A673 (cell line): ENCODE results near the gene SCUBE1. TPM values are rescaled to one million over a fixed set of nuclear protein-coding genes. Genes with fewer than 3 reads are reported as not detected.

ENCODE experiments used
- BruUV-seq: library from RNA; stranded (reverse); fragments of 400-500 nt; replicated peaks from 2 replicates; lab custom pipeline; 2021; lab: Mats Ljungman, UMichigan
- CTCF ChIA-PET: fragments of 300-600 bp; sonication (Branson Sonifier 250); formaldehyde crosslinking; loops from one replicate; lab custom pipeline; 2022; ENCODE audit warnings: antibody characterized with exemption; lab: Charles Lee
- POLR2A ChIA-PET: fragments of 300-600 bp; sonication (Branson Sonifier 250); formaldehyde crosslinking; loops from one replicate; lab custom pipeline; 2022; ENCODE audit warnings: antibody characterized with exemption; ENCODE audit not compliant: low non-redundant PET; lab: Charles Lee
- DNase-seq: peaks from one replicate; pipeline ENCODE4 v3.0.0-alpha.2; 2015; ENCODE audit warnings: low spot score
- H3K27ac ChIP-seq: fragments of 200-600 bp; sonication (generic); 2 replicates; pipeline ENCODE4 v1.5.1; 2016; ENCODE audit warnings: mixed run types, low read depth, mild to moderate bottlenecking, mixed read lengths, antibody characterized with exemption, low read length; ENCODE audit not compliant: poor library complexity, severe bottlenecking
- H3K27me3 ChIP-seq: fragments of 200-600 bp; sonication (generic); replicated peaks from 2 replicates; pipeline ENCODE4 v1.6.1; 2017; ENCODE audit warnings: mixed run types, low read depth, mild to moderate bottlenecking, mixed read lengths, antibody characterized with exemption, low read length; ENCODE audit not compliant: insufficient read depth, poor library complexity
- H3K36me3 ChIP-seq: fragments of 200-600 bp; sonication (generic); 2 replicates; pipeline ENCODE4 v1.6.1; 2016; ENCODE audit warnings: mixed run types, mild to moderate bottlenecking, mixed read lengths, antibody characterized with exemption, low read length; ENCODE audit not compliant: insufficient read depth, poor library complexity, severe bottlenecking
- H3K4me1 ChIP-seq: fragments of 200-600 bp; sonication (generic); 2 replicates; pipeline ENCODE4 v1.6.1; 2017; ENCODE audit warnings: mixed run types, mild to moderate bottlenecking, mixed read lengths, antibody characterized with exemption, low read length; ENCODE audit not compliant: insufficient read depth, poor library complexity, severe bottlenecking
- H3K4me3 ChIP-seq: fragments of 200-600 bp; sonication (generic); 2 replicates; pipeline ENCODE4 v1.5.1; 2016; ENCODE audit warnings: low read depth, mixed run types, mild to moderate bottlenecking, mixed read lengths, low read length; ENCODE audit not compliant: poor library complexity, severe bottlenecking
- H3K9me3 ChIP-seq: fragments of 200-600 bp; sonication (generic); 2 replicates; pipeline ENCODE4 v1.6.1; 2016; ENCODE audit warnings: mixed run types, low read depth, mild to moderate bottlenecking, mixed read lengths, antibody characterized with exemption, low read length; ENCODE audit not compliant: poor library complexity, severe bottlenecking
- EZH2 ChIP-seq: fragments of 200-600 bp; sonication (generic); IDR thresholded peaks from 2 replicates; pipeline ENCODE4 v1.6.1; 2017; ENCODE audit warnings: borderline replicate concordance, low read depth, mild to moderate bottlenecking, mixed read lengths, antibody characterized with exemption, low read length; ENCODE audit not compliant: poor library complexity, severe bottlenecking
- intact Hi-C: fragments of 100-400 bp; cut with micrococcal nuclease; formaldehyde crosslinking; loops from one replicate; pipeline ENCODE4 v1.10.0; 2022; ENCODE audit not compliant: unreplicated experiment
- total RNA-seq: library from RNA; stranded (reverse); gene quantifications from 2 replicates; pipeline ENCODE4 v1.2.3, GENCODE V29; 2021
- TF ChIP-seq, protein P1 (sequence below): fragments of 300-800, 200-600 bp; sonication (generic); conservative IDR thresholded peaks from 2 replicates; pipeline ENCODE4 v1.5.1; 2017; ENCODE audit warnings: low read depth, mild to moderate bottlenecking, antibody characterized with exemption, low read length, moderate library complexity, mixed read lengths

The SCUBE1 gene
- total RNA-seq, 1 experiment from 2014 or later, result 0.24 TPM

DNA sequence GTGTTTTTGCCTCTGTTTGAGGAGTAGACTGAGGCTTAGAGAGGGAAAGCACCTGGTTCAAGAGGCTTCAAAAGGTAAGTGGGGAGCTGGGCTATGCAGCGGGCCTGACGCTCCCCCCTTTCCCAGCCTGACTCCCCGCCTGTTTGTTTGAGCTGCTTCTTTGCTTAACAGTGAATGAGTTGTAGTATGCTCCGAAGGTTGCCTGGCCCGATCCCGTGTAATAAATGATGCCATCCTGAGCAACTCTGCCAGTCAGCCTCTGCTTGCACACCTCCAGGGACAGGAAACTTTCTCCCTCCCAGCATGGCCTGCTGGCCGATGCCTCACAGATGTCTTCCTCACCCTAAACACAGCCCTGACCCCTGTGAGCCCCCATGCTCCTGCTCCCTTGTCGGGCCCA lies 110.7 kb downstream of the SCUBE1 start:
- no TSS peak for BruUV-seq
- ChIA-PET POLR2A (no interaction called here), CTCF (interaction anchor here (1.6 kb wide), 1 partner anchor 114 kb away, joined by 8 read pairs; no protein-coding TSS in a partner anchor)

DNA sequence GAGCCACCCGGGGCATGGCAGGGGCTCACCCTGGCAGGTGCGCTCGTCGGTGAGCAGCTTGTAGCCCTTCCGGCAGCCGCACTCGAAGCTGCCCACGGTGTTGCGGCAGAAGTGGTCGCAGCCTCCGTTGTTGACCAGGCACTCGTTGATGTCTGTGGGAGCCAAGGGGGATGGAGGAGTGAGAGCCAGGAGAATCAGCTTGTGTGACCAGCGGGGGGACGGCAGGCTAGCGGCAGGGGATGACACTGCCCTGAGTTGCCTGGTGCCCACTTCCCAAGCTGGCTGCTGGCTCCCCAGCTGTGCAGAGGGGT lies 111.5 kb downstream of the SCUBE1 start:
- H3K27me3 ChIP-seq, result no peaks in the 10 kb centered on the region
- no peaks in the 10 kb centered on the region for H3K9me3 ChIP-seq
- peaks cover 12% of the 10 kb centered on the region for H3K4me1 ChIP-seq
- ChIA-PET CTCF (interaction anchor here (0.6 to 1.6 kb wide), 5 partner anchors 39 to 154 kb away, joined by 3 to 8 read pairs (median 3); no protein-coding TSS in a partner anchor), POLR2A (no interaction called here)
- no peak overlapping the region for H3K27ac ChIP-seq
- no peak overlapping the region for H3K4me3 ChIP-seq
- no peaks in the 10 kb centered on the region for H3K36me3 ChIP-seq
- no TSS peak for BruUV-seq
- intact Hi-C loops, result loop anchor here (1.0 kb wide), 2 partner anchors 115 to 154 kb away; no protein-coding TSS in a partner anchor
- TF ChIP-seq, protein P1, sequence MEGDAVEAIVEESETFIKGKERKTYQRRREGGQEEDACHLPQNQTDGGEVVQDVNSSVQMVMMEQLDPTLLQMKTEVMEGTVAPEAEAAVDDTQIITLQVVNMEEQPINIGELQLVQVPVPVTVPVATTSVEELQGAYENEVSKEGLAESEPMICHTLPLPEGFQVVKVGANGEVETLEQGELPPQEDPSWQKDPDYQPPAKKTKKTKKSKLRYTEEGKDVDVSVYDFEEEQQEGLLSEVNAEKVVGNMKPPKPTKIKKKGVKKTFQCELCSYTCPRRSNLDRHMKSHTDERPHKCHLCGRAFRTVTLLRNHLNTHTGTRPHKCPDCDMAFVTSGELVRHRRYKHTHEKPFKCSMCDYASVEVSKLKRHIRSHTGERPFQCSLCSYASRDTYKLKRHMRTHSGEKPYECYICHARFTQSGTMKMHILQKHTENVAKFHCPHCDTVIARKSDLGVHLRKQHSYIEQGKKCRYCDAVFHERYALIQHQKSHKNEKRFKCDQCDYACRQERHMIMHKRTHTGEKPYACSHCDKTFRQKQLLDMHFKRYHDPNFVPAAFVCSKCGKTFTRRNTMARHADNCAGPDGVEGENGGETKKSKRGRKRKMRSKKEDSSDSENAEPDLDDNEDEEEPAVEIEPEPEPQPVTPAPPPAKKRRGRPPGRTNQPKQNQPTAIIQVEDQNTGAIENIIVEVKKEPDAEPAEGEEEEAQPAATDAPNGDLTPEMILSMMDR, result no peak
- no peak for TF ChIP-seq EZH2
- DNase-seq, result no peak

More for the DNA sequence above, 110.7 kb downstream of the SCUBE1 start:
- no peak for DNase-seq
- Histone ChIP-seq H3K27me3 (no peaks in the 10 kb centered on the region), H3K36me3 (no peaks in the 10 kb centered on the region), H3K4me3 (no peak overlapping the region), H3K9me3 (no peaks in the 10 kb centered on the region), H3K27ac (no peak overlapping the region), H3K4me1 (peaks cover 4% of the 10 kb centered on the region)
- no peak for TF ChIP-seq EZH2
- TF ChIP-seq, protein P1, result no peak
- intact Hi-C loops, result no loop called here

DNA sequence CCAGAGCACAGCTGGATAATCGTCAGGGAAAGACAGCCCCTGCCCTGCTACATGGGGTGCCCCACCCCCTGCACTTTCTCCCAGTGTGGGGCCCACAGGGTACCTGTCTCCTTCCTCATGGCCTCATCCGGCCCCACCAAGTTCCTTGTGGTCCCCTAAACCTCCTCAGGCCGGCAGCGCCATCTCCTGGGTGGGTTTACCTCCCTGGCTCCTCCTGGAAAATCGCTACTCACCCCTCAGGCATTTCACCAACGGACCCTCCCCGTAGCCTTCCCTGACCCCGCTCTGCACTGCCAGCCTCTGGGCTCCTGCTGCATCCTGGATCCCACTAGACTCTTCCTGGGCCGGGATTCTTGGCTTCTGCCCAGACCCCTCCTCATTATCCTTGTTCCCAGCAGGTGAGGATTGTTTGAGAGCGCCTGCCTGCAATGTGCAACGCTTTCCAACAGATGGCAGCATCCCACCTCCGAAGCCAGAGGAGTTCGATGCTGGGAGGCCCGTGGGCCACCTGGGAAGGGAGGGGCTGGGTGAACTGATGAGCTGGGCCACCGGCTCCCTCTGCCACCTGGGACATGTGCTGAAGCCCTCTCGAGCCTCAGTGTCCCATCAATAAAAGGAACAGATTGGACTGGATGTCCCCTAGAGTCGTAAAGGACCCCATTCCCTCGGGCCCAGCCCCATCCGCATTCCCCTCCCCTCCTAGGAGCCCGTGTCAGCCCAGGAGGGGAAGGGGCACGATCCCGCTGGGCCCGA lies 112.0 kb downstream of the SCUBE1 start:
- no peaks in the 10 kb centered on the region for H3K36me3 ChIP-seq
- TF ChIP-seq EZH2, result no peak
- TF ChIP-seq, protein P1, result peak; percentile 97
- intact Hi-C loops, result loop anchor here (1.0 kb wide), 2 partner anchors 115 to 154 kb away; no protein-coding TSS in a partner anchor
- POLR2A ChIA-PET, result no interaction called here
- no peaks in the 10 kb centered on the region for H3K27me3 ChIP-seq
- no peak overlapping the region for H3K4me3 ChIP-seq
- peak; percentile 71 for DNase-seq
- CTCF ChIA-PET, result interaction anchor here (0.6 to 1.6 kb wide), 6 partner anchors 39 to 514 kb away, joined by 3 to 8 read pairs (median 3); no protein-coding TSS in a partner anchor
- no peaks in the 10 kb centered on the region for H3K9me3 ChIP-seq
- H3K27ac ChIP-seq, result no peak overlapping the region
- H3K4me1 ChIP-seq, result peaks cover 13% of the 10 kb centered on the region
- no TSS peak for BruUV-seq
